Upper lobe of left lung (tissue), 4 donors: ENCODE measurements around the gene DUS1L.

ENCODE experiments used
- CTCF ChIP-seq, 6 experiments: fragments of 450-650 bp in 4 of 6; fragments of 200-600 bp in 2 of 6; sonication (generic) in 2 of 6; IDR thresholded peaks; one replicate each; pipeline ENCODE4 v1.5.1; 2016 to 2019; ENCODE audit warnings: antibody characterized with exemption in 6 of 6
- EP300 ChIP-seq, 4 donors: sonication (generic); formaldehyde crosslinking; IDR thresholded peaks; one replicate each; pipeline ENCODE4 v1.5.1; 2017; ENCODE audit warnings: antibody characterized with exemption in 4 of 4, control low read depth in 2 of 4

- TF ChIP-seq EP300 (IDR thresholded peaks at IDR 0.05) = no peak
- TF ChIP-seq CTCF (IDR thresholded peaks at IDR 0.05) = no peak
Observed at GRCh38 chr17:82051776-82052637, 13.6 kb downstream of the DUS1L start, which contains the start of the genes GPS1 and RFNG.
